Stomach (tissue), 9 donors: Measurements from ENCODE around the gene TIE1. TPM values are rescaled to one million over a fixed set of nuclear protein-coding genes. Genes with fewer than 3 reads are reported as not detected.

ENCODE experiments used
- DNase-seq, 2 donors: peaks; one replicate each; pipeline versions ENCODE4 v3.0.0 to v3.0.0-alpha.2; 2013 to 2019
- H3K27ac ChIP-seq, 5 donors: fragments of 200-600 bp in 4 of 5; sonication (generic) in 4 of 5; one replicate each; pipeline ENCODE4 v1.5.1; 2013 to 2019; ENCODE audit warnings: mild to moderate bottlenecking in 1 of 5, moderate library complexity in 1 of 5
- H3K27me3 ChIP-seq, 3 donors: fragments of 200-600 bp; sonication (generic); one replicate each; pipeline ENCODE4 v1.5.1; 2017 to 2019; ENCODE audit warnings: mixed run types in 1 of 3
- H3K36me3 ChIP-seq, 4 donors: fragments of 200-600 bp; sonication (generic); 1 replicate in 3 of 4; 2 replicates in 1 of 4; pipeline ENCODE4 v1.5.1; 2016 to 2019
- H3K4me1 ChIP-seq, 4 donors: fragments of 200-600 bp; sonication (generic); one replicate each; pipeline ENCODE4 v1.5.1; 2016 to 2019
- H3K4me3 ChIP-seq, 4 donors: fragments of 200-600 bp; sonication (generic) in 3 of 4; one replicate each; pipeline ENCODE4 v1.5.1; 2016 to 2019; ENCODE audit warnings: mild to moderate bottlenecking in 1 of 4
- H3K9me3 ChIP-seq, 4 donors: fragments of 200-600 bp; sonication (generic); one replicate each; pipeline ENCODE4 v1.5.1; 2016 to 2019
- CTCF ChIP-seq, 7 experiments: fragments of 450-650 bp in 4 of 7; fragments of 200-600 bp in 3 of 7; sonication (generic) in 3 of 7; IDR thresholded peaks; one replicate each; pipeline ENCODE4 v1.5.1; 2016 to 2019; ENCODE audit warnings: antibody characterized with exemption in 7 of 7, control low read depth in 2 of 7, mild to moderate bottlenecking in 1 of 7
- EP300 ChIP-seq: sonication (generic); formaldehyde crosslinking; IDR thresholded peaks from one replicate; pipeline ENCODE4 v1.6.1; 2017; ENCODE audit warnings: antibody characterized with exemption
- POLR2A ChIP-seq, 4 donors: fragments of 450-650 bp; IDR thresholded peaks; one replicate each; pipeline ENCODE4 v1.6.1; 2016; ENCODE audit warnings: antibody characterized with exemption in 4 of 4, control low read depth in 2 of 4, mild to moderate bottlenecking in 1 of 4, moderate library complexity in 1 of 4
- POLR2AphosphoS5 ChIP-seq, 3 donors: sonication (generic); formaldehyde crosslinking; IDR thresholded peaks; one replicate each; pipeline ENCODE4 v1.6.1; 2016; ENCODE audit warnings: antibody characterized with exemption in 3 of 3
- WGBS, 5 donors: extraction: QIAGEN DNeasy Blood & Tissue Kit in 3 of 5; methylation state at CpG; one replicate each; pipeline versions ENCODE4 v1.1.5 to v1.1.7; 2013 to 2018; 5-methylcytosine and 5-hydroxymethylcytosine counted together
- intact Hi-C: fragments of 100-400 bp; cut with DNase I; formaldehyde crosslinking; loops from one replicate; pipeline ENCODE4 v1.15.1; 2023; ENCODE audit warnings: low total_unique reads
- polyA plus RNA-seq, 3 donors: library from polyadenylated mRNA; stranded (reverse); fragments of 200-250 nt; gene quantifications; one replicate each; pipeline ENCODE4 v1.2.3, GENCODE V29; 2013
- total RNA-seq, 5 donors: library from RNA; depleted of rRNA; stranded (reverse); fragments of >200 nt; gene quantifications; one replicate each; pipeline versions ENCODE4 v1.1.0 to v1.2.3, GENCODE V29; 2014 to 2016
- donor health status: healthy with polysubstance abuse.
- donor health status: Bipolar disorder and iron deficiency.
- donor health status: healthy.

The TIE1 gene
- total and polyA plus RNA-seq, 8 donors: 2.1 to 36.2 (median 13.8) TPM; not detected in 1

- no peaks in the 10 kb centered on the region for H3K4me1 ChIP-seq
- WGBS, 5 donors: 91 to 96% (median 93%) methylated on average over 9 to 24 of the region's 24 CpGs
Measured at GRCh38 chr1:43312663-43313515, 12.1 kb downstream of the TIE1 start.

GRCh38 chr1:43313771-43314170 lies 13.0 kb downstream of the TIE1 start:
- WGBS, 5 donors: 44 to 67% (median 57%) methylated on average over 10 of the region's 10 CpGs
- H3K27me3 ChIP-seq: no peaks in the 10 kb centered on the region
- H3K9me3 ChIP-seq: no peaks in the 10 kb centered on the region
- no peaks in the 10 kb centered on the region for H3K4me1 ChIP-seq
- no peak overlapping the region for H3K27ac ChIP-seq
- peaks cover 0 to 4% (median 0%) of the 10 kb centered on the region in 4 donors for H3K36me3 ChIP-seq
- intact Hi-C loops: no loop called here
- no peak overlapping the region for H3K4me3 ChIP-seq
- DNase-seq: peak; percentile 61 to 71
- TF ChIP-seq POLR2A (IDR thresholded peaks at IDR 0.05) (no peak), POLR2AphosphoS5 (IDR thresholded peaks at IDR 0.05) (no peak), EP300 (no peak), CTCF (IDR thresholded peaks at IDR 0.05) (no peak)

More at GRCh38 chr1:43312663-43313515, 12.1 kb downstream of the TIE1 start:
- intact Hi-C loops: no loop called here
- Histone ChIP-seq H3K27me3 (no peaks in the 10 kb centered on the region), H3K36me3 (peaks cover 0 to under 1% (median 0%) of the 10 kb centered on the region in 4 donors), H3K27ac (no peak overlapping the region), H3K4me3 (no peak overlapping the region), H3K9me3 (no peaks in the 10 kb centered on the region)
- no peak for TF ChIP-seq POLR2A (IDR thresholded peaks at IDR 0.05)
- no peak for TF ChIP-seq CTCF (IDR thresholded peaks at IDR 0.05)
- no peak for TF ChIP-seq EP300
- no peak for TF ChIP-seq POLR2AphosphoS5 (IDR thresholded peaks at IDR 0.05)
- DNase-seq: no peak

DNA sequence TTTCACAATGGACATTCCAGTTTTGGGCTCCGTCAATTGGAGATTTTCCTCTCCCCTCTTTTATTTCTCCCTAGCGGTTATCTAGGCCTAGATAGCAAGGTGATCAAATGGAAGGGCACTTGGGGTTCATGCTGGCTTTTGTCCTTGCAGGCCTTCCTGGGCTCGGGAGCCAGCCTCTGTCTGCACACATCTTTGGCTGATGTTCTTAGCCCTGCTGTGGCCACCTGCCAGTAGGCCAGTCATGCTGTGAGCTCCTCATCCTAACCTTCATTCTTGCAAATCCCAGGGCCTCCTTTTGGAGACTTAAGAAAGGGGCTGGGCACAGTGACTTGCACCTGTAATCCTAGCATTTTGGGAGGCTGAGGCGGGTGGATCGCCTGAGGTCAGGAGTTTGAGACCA lies 13.5 kb downstream of the TIE1 start:
- intact Hi-C loops: no loop called here
- Histone ChIP-seq H3K4me1 (no peaks in the 10 kb centered on the region), H3K27me3 (no peaks in the 10 kb centered on the region), H3K9me3 (no peaks in the 10 kb centered on the region), H3K27ac (no peak overlapping the region), H3K4me3 (no peak overlapping the region), H3K36me3 (peaks cover 0 to 4% (median 0%) of the 10 kb centered on the region in 4 donors)
- WGBS, 5 donors: 88 to 93% (median 91%) methylated on average over 5 of the region's 5 CpGs
- no peak for TF ChIP-seq POLR2A (IDR thresholded peaks at IDR 0.05)
- no peak for TF ChIP-seq CTCF (IDR thresholded peaks at IDR 0.05)
- TF ChIP-seq EP300: no peak
- no peak for TF ChIP-seq POLR2AphosphoS5 (IDR thresholded peaks at IDR 0.05)
- no peak for DNase-seq

- Histone ChIP-seq H3K4me3 (no peak overlapping the region), H3K36me3 (peaks cover 0 to 4% (median 0%) of the 10 kb centered on the region in 4 donors), H3K4me1 (no peaks in the 10 kb centered on the region), H3K27me3 (no peaks in the 10 kb centered on the region), H3K27ac (no peak overlapping the region), H3K9me3 (no peaks in the 10 kb centered on the region)
- WGBS, 5 donors: 76 to 90% (median 84%) methylated on average over 3 of the region's 3 CpGs
- no peak for TF ChIP-seq POLR2A (IDR thresholded peaks at IDR 0.05)
- TF ChIP-seq EP300: no peak
- TF ChIP-seq CTCF (IDR thresholded peaks at IDR 0.05): no peak
- TF ChIP-seq POLR2AphosphoS5 (IDR thresholded peaks at IDR 0.05): no peak
- intact Hi-C loops: no loop called here
- DNase-seq: no peak
Measured at GRCh38 chr1:43315481-43315880, 14.7 kb downstream of the TIE1 start.
